GM21381 (cell line): Measurements from ENCODE around the gene EVI5L.

Experiments
- ATAC-seq: cut with Tn5 transposase; IDR thresholded peaks from one replicate; pipeline ENCODE4 v1.9.1; 2021; ENCODE audit warnings: mild to moderate bottlenecking, moderate library complexity; ENCODE audit not compliant: unreplicated experiment

The EVI5L gene

DNA sequence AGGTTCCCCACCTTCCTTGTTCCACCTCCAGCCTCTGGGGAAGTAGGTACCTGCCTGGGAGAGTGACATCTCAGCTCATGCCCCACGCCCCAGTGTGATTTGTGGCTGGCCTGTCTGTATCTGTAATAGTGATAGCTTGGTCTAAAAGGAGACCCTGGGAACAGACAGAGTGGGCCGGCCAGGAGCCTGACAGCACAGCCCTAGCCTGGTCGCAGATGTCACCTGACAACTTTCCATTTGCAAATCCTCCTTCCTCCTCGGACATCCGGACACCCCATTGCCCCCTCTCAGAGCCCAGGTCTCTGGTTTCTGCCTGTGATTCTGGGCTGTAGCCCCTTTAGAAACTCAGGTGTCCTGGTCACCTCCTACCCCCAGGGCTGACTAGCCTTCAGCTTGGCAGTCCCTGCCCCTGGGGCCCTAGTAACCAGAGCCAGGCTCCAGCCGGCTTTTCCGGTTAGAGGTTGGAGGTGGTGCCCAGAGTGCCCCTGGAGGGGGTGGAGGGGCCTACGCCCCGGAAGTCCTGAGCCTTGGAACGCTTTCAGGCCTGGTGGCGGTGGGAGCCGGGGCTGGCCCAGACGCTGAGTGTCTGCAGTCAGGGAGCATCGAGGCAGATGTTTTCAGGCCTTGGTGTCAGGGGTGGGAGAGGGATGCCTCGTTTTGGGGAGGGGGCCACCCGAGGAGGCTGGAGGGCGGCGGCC is 64.7 kb downstream of the EVI5L start:
- no peak for ATAC-seq

GRCh38 chr19:7895565-7895964 is 65.5 kb downstream of the EVI5L start:
- ATAC-seq = no peak

DNA sequence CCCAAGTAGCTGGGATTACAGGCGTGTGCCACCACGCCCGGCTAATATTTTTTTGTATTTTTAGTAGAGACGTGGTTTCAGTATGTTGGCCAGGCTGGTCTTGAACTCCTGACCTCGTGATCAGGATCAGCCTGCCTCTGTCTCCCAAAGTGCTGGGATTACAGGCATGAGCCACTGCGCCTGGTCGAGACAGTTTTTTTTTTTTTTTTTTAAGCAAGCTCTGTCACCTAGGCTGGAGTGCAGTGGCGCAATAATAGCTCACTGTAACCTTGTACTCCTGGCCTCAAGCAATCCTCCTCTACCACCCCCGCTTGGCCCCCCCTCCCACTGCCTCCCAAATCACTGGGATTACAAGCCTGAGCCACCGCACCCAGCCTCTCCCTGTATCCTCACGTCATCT is 67.3 kb downstream of the EVI5L start:
- ATAC-seq = no peak

DNA sequence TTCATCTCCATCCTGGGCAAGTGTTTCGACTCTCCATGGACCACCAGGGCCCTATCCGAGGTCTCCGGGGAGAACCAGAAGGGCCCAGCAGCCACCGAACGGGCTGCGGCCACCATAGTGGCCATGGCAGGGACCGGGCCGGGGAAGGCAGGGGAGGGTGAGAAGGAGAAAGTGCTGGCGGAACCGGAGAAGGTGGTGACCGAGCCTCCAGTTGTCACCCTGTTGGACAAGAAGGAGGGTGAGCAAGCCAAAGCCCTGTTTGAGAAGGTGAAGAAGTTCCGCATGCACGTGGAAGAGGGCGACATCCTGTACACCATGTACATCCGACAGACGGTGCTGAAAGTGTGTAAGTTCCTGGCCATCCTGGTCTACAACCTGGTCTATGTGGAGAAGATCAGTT is 68.9 kb downstream of the EVI5L start:
- ATAC-seq = no peak

DNA sequence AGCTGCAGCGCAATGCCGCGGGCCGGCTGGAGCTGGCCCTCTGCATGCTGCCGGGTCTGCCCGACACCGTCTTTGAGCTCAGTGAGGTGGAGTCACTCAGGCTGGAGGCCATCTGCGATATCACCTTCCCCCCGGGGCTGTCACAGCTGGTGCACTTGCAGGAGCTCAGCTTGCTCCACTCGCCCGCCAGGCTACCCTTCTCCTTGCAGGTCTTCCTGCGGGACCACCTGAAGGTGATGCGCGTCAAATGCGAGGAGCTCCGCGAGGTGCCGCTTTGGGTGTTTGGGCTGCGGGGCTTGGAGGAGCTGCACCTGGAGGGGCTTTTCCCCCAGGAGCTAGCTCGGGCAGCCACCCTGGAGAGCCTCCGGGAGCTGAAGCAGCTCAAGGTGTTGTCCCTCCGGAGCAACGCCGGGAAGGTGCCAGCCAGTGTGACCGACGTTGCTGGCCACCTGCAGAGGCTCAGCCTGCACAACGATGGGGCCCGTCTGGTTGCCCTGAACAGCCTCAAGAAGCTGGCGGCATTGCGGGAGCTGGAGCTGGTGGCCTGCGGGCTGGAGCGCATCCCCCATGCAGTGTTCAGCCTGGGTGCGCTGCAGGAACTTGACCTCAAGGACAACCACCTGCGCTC is 69.8 kb downstream of the EVI5L start:
- no peak for ATAC-seq

GRCh38 chr19:7900401-7900870 is 70.4 kb downstream of the EVI5L start:
- no peak for ATAC-seq

- ATAC-seq = no peak
Measured at GRCh38 chr19:7900931-7901330, 70.9 kb downstream of the EVI5L start.

- no peak for ATAC-seq
Measured at GRCh38 chr19:7901337-7901736, 71.3 kb downstream of the EVI5L start.

GRCh38 chr19:7902796-7903243 is 72.8 kb downstream of the EVI5L start:
- no peak for ATAC-seq

GRCh38 chr19:7903244-7904073 is 73.4 kb downstream of the EVI5L start, which contains the start of gene MAP2K7:
Gene MAP2K7 (plus strand): TSS chr19:7903877. CDS start chr19:7903945, 68 bp downstream.
- peak; percentile 84 for ATAC-seq

DNA sequence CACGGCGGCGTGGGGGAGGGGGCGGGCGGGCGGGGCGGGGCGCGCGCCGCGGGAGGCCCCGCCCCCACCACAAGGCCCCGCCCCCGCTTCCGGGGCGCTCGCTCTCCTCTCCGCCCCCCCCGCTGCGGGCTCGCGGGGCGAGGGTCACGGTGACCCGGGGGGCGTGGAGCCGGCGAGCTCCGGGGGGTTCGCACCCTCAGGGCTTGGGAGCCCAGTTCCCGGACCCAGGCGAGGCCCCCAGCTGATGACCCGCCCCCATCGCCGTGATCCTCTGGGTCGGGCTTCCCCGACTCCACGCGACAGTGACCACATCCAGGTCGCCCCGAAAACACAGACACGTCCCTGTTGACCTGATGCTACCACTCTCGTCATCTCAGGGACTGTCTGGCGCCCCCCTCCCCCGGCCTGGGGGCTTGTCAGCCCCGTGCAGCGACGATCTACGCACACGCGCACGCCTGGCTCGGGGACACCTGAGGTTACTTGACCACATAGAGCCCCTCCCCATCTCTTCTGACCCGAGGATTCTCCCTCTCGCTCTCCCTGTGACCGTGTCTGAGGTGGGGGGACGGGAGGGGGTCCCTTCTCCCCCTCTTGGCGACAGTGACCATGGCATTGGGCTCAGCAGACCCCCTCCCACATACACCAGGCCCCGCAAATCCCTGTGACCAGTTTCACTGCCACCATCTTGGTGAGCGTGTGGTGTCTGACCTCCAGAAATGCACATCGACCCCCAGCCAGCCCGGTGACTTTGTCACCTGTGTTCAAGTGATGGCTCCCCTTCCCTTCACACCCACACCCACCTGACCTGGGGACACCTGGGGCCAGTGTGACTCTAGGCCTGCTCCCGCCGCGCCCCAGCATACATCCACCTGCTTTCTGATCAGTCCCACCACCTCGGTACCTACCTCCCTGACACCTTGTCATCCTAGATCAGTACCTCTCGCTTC is 74.3 kb downstream of the EVI5L start:
- ATAC-seq = peak; percentile 33

GRCh38 chr19:7905268-7905667 is 75.2 kb downstream of the EVI5L start:
- no peak for ATAC-seq

GRCh38 chr19:7905859-7906258 is 75.8 kb downstream of the EVI5L start:
- ATAC-seq = no peak

DNA sequence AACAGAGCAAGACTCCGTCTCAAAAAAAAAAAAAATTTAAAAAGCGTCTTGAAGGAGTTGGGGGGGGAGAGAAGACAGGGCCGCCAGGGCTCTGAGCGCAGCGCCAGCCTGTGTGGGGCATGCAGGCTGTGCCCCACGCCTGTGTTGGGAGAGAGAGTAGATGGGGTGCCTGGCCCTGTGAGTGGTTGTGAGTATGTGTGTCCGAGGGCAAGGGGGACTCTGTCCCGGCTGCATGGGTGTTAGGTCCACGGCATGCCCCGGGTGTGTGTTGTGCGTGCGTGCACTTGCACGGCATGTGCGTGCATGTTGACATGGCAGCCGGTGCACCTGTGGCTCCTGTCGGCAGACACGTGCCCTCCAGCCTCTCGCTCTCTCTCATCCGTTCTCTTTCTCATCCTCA is 77.1 kb downstream of the EVI5L start:
- no peak for ATAC-seq

DNA sequence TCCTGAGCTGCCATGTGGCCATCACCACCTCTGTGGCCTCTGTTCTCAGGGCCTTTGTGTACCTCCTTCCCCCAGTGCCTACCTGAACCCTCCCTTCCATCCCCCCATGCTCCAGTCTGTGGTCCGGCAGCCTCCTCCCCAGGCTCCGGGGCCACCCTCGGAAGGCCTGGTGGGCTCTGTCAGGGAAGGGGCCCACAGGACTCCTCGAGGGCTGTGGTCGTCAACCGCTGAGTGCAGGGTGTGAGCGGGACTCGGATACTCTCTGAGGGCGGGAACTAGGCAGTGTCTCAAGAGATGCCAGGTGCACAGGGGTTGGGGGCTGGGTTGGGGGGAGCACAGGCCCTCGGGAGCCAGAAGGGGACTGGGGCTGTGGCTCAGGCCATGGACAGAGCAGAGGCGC is 77.5 kb downstream of the EVI5L start:
- ATAC-seq = no peak

- no peak for ATAC-seq
Measured at GRCh38 chr19:7908078-7908699, 78.2 kb downstream of the EVI5L start.

DNA sequence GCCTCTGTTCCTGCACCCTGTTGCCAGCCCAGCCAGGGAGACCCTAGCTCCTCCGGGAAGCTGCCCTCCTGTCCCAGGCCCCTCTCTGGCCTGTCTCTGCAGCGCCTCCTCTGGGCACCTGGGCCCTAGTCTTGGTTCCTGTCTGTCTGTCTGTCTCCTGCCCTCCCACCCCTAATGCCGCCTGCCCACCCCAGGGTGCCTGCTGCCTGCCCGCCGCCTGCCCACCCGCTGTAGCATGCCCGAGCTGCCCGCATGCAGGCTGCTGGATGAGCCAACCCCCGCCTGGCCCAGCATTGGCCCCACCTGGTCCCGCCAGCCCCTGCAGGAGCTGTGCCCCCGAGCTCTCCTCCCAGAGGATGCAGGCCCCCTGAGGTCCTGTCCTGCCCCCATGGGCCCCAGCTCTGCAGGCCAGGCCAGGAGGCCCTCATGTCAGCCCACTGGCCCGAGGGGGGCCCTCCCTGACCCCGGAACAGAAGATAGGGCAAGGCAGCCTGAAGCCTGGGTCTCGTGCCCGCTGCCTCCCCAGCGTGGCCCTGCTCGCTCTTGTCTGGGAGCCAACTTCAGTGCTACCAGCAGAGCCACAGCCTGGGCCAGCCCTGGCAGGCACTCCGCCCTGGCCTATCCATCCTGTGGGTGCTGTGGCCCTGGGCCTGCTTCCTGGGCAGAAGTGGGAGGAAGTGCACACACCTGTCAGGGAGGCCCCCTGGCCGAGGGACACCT is 78.9 kb downstream of the EVI5L start:
- no peak for ATAC-seq

- no peak for ATAC-seq
Measured at GRCh38 chr19:7909471-7910067, 79.6 kb downstream of the EVI5L start.
